WTC11 (cell line): Measurements from ENCODE around the gene OLIG1.

ENCODE experiments used
- CTCF ChIP-seq: fragments of 200-600 bp; IDR thresholded peaks from 2 replicates; pipeline ENCODE4 v1.8.0; 2022; ENCODE audit warnings: antibody characterized with exemption
- ESRRA ChIP-seq: sonication (generic); formaldehyde crosslinking; IDR thresholded peaks from 2 replicates; pipeline ENCODE4 v1.8.1; 2022; ENCODE audit warnings: mild to moderate bottlenecking, missing genetic modification reagents, borderline replicate concordance
- JUN ChIP-seq: sonication (generic); formaldehyde crosslinking; IDR thresholded peaks from 2 replicates; pipeline ENCODE4 v1.8.0; 2023; ENCODE audit warnings: mild to moderate bottlenecking, missing genetic modification reagents
- MAX ChIP-seq: sonication (generic); formaldehyde crosslinking; IDR thresholded peaks from 2 replicates; pipeline ENCODE4 v1.8.0; 2022; ENCODE audit warnings: mild to moderate bottlenecking, missing genetic modification reagents
- NFYB ChIP-seq: sonication (generic); formaldehyde crosslinking; conservative IDR thresholded peaks from 2 replicates; pipeline ENCODE4 v1.8.0; 2022; ENCODE audit warnings: low read depth, missing genetic modification reagents
- NR2C2 ChIP-seq: sonication (generic); formaldehyde crosslinking; IDR thresholded peaks from 2 replicates; pipeline ENCODE4 v1.8.0; 2022; ENCODE audit warnings: mild to moderate bottlenecking, missing genetic modification reagents
- USF1 ChIP-seq: sonication (generic); formaldehyde crosslinking; IDR thresholded peaks from 2 replicates; pipeline ENCODE4 v1.8.0; 2022; ENCODE audit warnings: mild to moderate bottlenecking, missing genetic modification reagents
- ZBTB43 ChIP-seq: sonication (generic); formaldehyde crosslinking; IDR thresholded peaks from 2 replicates; pipeline ENCODE4 v1.8.1; 2023; ENCODE audit warnings: mild to moderate bottlenecking, missing genetic modification reagents
- ZNF263 ChIP-seq: sonication (generic); formaldehyde crosslinking; IDR thresholded peaks from 2 replicates; pipeline ENCODE4 v1.8.1; 2022; ENCODE audit warnings: low read depth, mild to moderate bottlenecking, moderate library complexity, missing genetic modification reagents
- TF ChIP-seq, protein P1 (sequence below): sonication (generic); formaldehyde crosslinking; IDR thresholded peaks from 2 replicates; pipeline ENCODE4 v1.8.1; 2022; ENCODE audit warnings: low read depth, mild to moderate bottlenecking, moderate library complexity, missing genetic modification reagents, borderline replicate concordance
- TF ChIP-seq, protein P2 (sequence below): sonication (generic); formaldehyde crosslinking; IDR thresholded peaks from 2 replicates; pipeline ENCODE4 v1.8.1; 2023; ENCODE audit warnings: mild to moderate bottlenecking, missing genetic modification reagents, moderate library complexity
- TF ChIP-seq, protein P3 (sequence below): sonication (generic); formaldehyde crosslinking; IDR thresholded peaks from 2 replicates; pipeline ENCODE4 v1.8.1; 2023; ENCODE audit warnings: mild to moderate bottlenecking, moderate library complexity, missing genetic modification reagents

DNA sequence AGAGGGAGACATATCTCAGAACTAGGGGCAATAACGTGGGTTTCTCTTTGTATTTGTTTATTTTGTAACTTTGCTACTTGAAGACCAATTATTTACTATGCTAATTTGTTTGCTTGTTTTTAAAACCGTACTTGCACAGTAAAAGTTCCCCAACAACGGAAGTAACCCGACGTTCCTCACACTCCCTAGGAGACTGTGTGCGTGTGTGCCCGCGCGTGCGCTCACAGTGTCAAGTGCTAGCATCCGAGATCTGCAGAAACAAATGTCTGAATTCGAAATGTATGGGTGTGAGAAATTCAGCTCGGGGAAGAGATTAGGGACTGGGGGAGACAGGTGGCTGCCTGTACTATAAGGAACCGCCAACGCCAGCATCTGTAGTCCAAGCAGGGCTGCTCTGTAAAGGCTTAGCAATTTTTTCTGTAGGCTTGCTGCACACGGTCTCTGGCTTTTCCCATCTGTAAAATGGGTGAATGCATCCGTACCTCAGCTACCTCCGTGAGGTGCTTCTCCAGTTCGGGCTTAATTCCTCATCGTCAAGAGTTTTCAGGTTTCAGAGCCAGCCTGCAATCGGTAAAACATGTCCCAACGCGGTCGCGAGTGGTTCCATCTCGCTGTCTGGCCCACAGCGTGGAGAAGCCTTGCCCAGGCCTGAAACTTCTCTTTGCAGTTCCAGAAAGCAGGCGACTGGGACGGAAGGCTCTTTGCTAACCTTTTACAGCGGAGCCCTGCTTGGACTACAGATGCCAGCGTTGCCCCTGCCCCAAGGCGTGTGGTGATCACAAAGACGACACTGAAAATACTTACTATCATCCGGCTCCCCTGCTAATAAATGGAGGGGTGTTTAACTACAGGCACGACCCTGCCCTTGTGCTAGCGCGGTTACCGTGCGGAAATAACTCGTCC lies 45.5 kb upstream of the OLIG1 start:
- TF ChIP-seq, protein P1, sequence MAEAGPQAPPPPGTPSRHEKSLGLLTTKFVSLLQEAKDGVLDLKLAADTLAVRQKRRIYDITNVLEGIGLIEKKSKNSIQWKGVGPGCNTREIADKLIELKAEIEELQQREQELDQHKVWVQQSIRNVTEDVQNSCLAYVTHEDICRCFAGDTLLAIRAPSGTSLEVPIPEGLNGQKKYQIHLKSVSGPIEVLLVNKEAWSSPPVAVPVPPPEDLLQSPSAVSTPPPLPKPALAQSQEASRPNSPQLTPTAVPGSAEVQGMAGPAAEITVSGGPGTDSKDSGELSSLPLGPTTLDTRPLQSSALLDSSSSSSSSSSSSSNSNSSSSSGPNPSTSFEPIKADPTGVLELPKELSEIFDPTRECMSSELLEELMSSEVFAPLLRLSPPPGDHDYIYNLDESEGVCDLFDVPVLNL (CRISPR knock-in tag) = no peak
- TF ChIP-seq NR2C2 (CRISPR knock-in tag) = no peak
- TF ChIP-seq, protein P2, sequence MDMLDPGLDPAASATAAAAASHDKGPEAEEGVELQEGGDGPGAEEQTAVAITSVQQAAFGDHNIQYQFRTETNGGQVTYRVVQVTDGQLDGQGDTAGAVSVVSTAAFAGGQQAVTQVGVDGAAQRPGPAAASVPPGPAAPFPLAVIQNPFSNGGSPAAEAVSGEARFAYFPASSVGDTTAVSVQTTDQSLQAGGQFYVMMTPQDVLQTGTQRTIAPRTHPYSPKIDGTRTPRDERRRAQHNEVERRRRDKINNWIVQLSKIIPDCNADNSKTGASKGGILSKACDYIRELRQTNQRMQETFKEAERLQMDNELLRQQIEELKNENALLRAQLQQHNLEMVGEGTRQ (CRISPR knock-in tag) = no peak
- no peak for TF ChIP-seq NFYB (CRISPR knock-in tag)
- no peak for TF ChIP-seq JUN
- TF ChIP-seq CTCF = no peak
- TF ChIP-seq ZNF263 (CRISPR knock-in tag) = no peak
- no peak for TF ChIP-seq MAX (CRISPR knock-in tag)
- TF ChIP-seq USF1 = no peak
- TF ChIP-seq, protein P3, sequence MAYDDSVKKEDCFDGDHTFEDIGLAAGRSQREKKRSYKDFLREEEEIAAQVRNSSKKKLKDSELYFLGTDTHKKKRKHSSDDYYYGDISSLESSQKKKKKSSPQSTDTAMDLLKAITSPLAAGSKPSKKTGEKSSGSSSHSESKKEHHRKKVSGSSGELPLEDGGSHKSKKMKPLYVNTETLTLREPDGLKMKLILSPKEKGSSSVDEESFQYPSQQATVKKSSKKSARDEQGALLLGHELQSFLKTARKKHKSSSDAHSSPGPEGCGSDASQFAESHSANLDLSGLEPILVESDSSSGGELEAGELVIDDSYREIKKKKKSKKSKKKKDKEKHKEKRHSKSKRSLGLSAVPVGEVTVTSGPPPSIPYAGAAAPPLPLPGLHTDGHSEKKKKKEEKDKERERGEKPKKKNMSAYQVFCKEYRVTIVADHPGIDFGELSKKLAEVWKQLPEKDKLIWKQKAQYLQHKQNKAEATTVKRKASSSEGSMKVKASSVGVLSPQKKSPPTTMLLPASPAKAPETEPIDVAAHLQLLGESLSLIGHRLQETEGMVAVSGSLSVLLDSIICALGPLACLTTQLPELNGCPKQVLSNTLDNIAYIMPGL (CRISPR knock-in tag) = no peak; the same call in 1 of the 2 replicates
- no peak for TF ChIP-seq ZBTB43 (CRISPR knock-in tag)
- TF ChIP-seq ESRRA (CRISPR knock-in tag) = no peak
